Ovary (tissue), 9 donors: ENCODE data around the gene ARIH1. TPM values are rescaled to one million over a fixed set of nuclear protein-coding genes. Genes with fewer than 3 reads are reported as not detected.

Source experiments
- DNase-seq, 5 donors: peaks; one replicate each; pipeline ENCODE4 v3.0.0-alpha.2; 2019 to 2020
- H3K27ac ChIP-seq, 2 donors: fragments of 200-600 bp; one replicate each; pipeline versions ENCODE4 v1.5.1 to v1.8.0; 2019 to 2022
- H3K27me3 ChIP-seq: fragments of 200-600 bp; one replicate; pipeline ENCODE4 v1.8.0; 2022
- H3K36me3 ChIP-seq: fragments of 200-600 bp; sonication (generic); one replicate; pipeline ENCODE4 v1.5.1; 2019
- H3K4me1 ChIP-seq: one replicate; pipeline ENCODE4 v1.8.1; 2013; ENCODE audit warnings: mild to moderate bottlenecking, moderate library complexity; ENCODE audit not compliant: insufficient read depth
- H3K4me3 ChIP-seq: fragments of 200-600 bp; sonication (generic); one replicate; pipeline ENCODE4 v1.5.1; 2017
- H3K9me3 ChIP-seq, 2 donors: fragments of 200-600 bp in 1 of 2; sonication (generic) in 1 of 2; one replicate each; pipeline versions ENCODE4 v1.5.1 to v1.8.1; 2013 to 2019; ENCODE audit warnings: mild to moderate bottlenecking in 1 of 2, moderate library complexity in 1 of 2
- CTCF ChIP-seq, 3 donors: fragments of 450-650 bp in 2 of 3; fragments of 200-600 bp in 1 of 3; IDR thresholded peaks; one replicate each; pipeline versions ENCODE4 v1.5.1 to v1.8.0; 2016 to 2022; ENCODE audit warnings: antibody characterized with exemption in 3 of 3, mild to moderate bottlenecking in 1 of 3
- EP300 ChIP-seq: sonication (generic); formaldehyde crosslinking; IDR thresholded peaks from one replicate; pipeline ENCODE4 v1.6.1; 2017; ENCODE audit warnings: antibody characterized with exemption
- POLR2A ChIP-seq: fragments of 450-650 bp; IDR thresholded peaks from one replicate; pipeline ENCODE4 v1.6.1; 2017; ENCODE audit warnings: antibody characterized with exemption, mild to moderate bottlenecking, moderate library complexity
- WGBS, 3 donors: extraction: QIAGEN DNeasy Blood & Tissue Kit in 1 of 3; methylation state at CpG; one replicate each; pipeline versions ENCODE4 v1.1.5 to v1.1.7; 2013 to 2017; 5-methylcytosine and 5-hydroxymethylcytosine counted together
- intact Hi-C, 4 donors: fragments of 100-400 bp; cut with DNase I; formaldehyde crosslinking; loops; one replicate each; pipeline versions ENCODE4 v1.11.0 to v1.15.1; 2022 to 2023
- polyA plus RNA-seq, 2 donors: library from polyadenylated mRNA; stranded (reverse); fragments of 200-250 nt in 1 of 2; fragments of 350-450 nt in 1 of 2; fragmentation: Illumina TruSeq in 1 of 2; extraction: RNeasy Lipid Tissue Mini Kit (QIAGEN cat#74804) in 1 of 2; gene quantifications; one replicate each; pipeline ENCODE4 v1.2.3, GENCODE V29; 2013 to 2014
- total RNA-seq, 7 donors: library from RNA; depleted of rRNA in 2 of 7; stranded (reverse); fragments of >200 nt in 2 of 7; fragmentation: NEBNext Ultra II Directional in 3 of 7; extraction: Animal tissue kit (Norgen Biotek cat#: 25700) in 3 of 7; gene quantifications; one replicate each; pipeline versions ENCODE4 v1.1.0 to v1.2.4, GENCODE V29; 2016 to 2023
- donor health status: DM: no; HTN: no; CAD: no; lungs with moderate emphysema.
- donor health status: DM: no; HTN: no; CAD: no.
- donor health status: Bipolar disorder and iron deficiency.
- donor health status: DM: yes; HTN: yes; CAD: no.
- donor health status: DM: no; HTN: no; CAD: no.
- donor health status: DM: yes; HTN: yes; CAD: no.

ARIH1 gene
- total and polyA plus RNA-seq, 9 donors: 33.1 to 211 (median 150) TPM

GRCh38 chr15:72559781-72560180, 85.7 kb downstream of the ARIH1 start:
- Histone ChIP-seq H3K4me1 (no peaks in the 10 kb centered on the region), H3K36me3 (no peaks in the 10 kb centered on the region), H3K27ac (no peak overlapping the region), H3K4me3 (no peak overlapping the region), H3K9me3 (no peaks in the 10 kb centered on the region), H3K27me3 (no peaks in the 10 kb centered on the region)
- 90 to 94% (median 94%) methylated on average over 3 of the region's 3 CpGs for WGBS, 3 donors
- intact Hi-C loops: no loop called here
- DNase-seq: no peak
- TF ChIP-seq CTCF (IDR thresholded peaks at IDR 0.05) (no peak), EP300 (no peak), POLR2A (no peak)

DNA sequence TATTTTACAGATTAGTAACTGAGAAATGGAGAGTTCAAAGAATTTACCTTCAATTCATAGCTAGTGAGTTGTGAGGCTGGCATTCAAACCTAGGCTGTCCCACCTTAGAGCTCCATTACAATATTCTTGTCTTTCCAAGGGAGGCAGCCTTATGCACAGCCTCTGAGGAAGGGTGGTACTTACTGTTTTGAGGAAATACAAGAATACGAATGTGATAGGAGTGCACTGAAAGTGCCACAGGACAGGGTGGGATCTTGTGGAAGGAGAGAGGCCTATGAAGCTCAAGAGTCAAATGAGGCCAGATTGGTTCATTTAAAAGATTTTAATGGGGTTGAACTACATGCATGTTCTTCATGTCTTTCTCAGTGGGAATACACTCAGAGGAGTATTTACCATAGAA, 86.3 kb downstream of the ARIH1 start:
- Histone ChIP-seq H3K27me3 (no peaks in the 10 kb centered on the region), H3K27ac (no peak overlapping the region), H3K9me3 (no peaks in the 10 kb centered on the region), H3K4me1 (no peaks in the 10 kb centered on the region), H3K4me3 (no peak overlapping the region), H3K36me3 (no peaks in the 10 kb centered on the region)
- intact Hi-C loops: no loop called here
- TF ChIP-seq CTCF (IDR thresholded peaks at IDR 0.05) (no peak), EP300 (no peak)
- 96 to 100% (median 96%) methylated on average over 1 of the region's 1 CpG for WGBS, 3 donors
- DNase-seq: no peak

GRCh38 chr15:72562386-72562785, 88.3 kb downstream of the ARIH1 start:
- Histone ChIP-seq H3K36me3 (no peaks in the 10 kb centered on the region), H3K4me3 (no peak overlapping the region)
- intact Hi-C loops: no loop called here

DNA sequence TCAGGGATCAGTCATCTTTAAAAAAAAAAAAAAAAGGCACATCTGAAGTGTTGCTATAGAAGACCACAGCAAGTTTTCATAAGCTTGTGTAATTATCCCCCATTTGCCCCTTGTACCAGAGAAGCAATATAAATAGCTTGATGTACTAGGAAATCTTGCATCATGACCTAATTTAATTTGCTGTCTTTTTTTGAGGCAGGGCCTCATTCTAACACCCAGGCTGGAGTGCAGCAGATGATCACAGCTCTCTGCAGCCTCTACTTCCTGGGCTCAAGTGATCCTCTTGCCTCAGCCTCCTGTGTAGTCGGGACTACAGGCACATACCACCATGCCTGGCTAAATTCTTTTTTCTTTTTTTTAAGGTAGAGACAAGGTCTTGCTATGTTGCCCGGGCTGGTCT, 88.7 kb downstream of the ARIH1 start:
- TF ChIP-seq EP300 (no peak), POLR2A (no peak), CTCF (IDR thresholded peaks at IDR 0.05) (no peak)

More at GRCh38 chr15:72562386-72562785, 88.3 kb downstream of the ARIH1 start:
- Histone ChIP-seq H3K27me3 (no peaks in the 10 kb centered on the region), H3K4me1 (no peaks in the 10 kb centered on the region), H3K9me3 (no peaks in the 10 kb centered on the region), H3K27ac (no peak overlapping the region)
- TF ChIP-seq CTCF (IDR thresholded peaks at IDR 0.05): no peak
- no peak for DNase-seq

DNA sequence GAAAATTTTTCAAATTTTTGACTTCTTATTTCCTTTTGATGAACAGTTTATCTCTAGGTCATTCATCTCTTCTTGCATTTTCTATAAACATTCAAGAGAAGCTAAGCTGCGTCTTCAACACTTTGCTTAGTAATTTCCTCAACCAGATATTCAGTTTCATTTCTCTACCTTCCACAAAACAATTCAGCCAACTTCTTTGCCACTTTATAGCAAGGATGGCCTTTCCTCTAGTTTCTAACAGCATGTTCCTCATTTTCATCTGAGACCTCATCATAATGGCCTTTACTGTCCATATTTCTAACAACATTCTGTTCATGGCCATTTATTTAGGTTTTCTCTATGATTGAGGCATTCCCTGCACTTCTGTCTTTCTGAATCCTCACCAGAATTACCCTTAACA, 90.0 kb downstream of the ARIH1 start:
- no peak overlapping the region for H3K27ac ChIP-seq
- TF ChIP-seq POLR2A (no peak), CTCF (IDR thresholded peaks at IDR 0.05) (no peak), EP300 (no peak)
- H3K27me3 ChIP-seq: no peaks in the 10 kb centered on the region
- intact Hi-C loops: no loop called here
- H3K36me3 ChIP-seq: no peaks in the 10 kb centered on the region
- no peaks in the 10 kb centered on the region for H3K9me3 ChIP-seq
- no peak for DNase-seq
- 88 to 97% (median 90%) methylated on average over 1 of the region's 1 CpG for WGBS, 3 donors
- no peak overlapping the region for H3K4me3 ChIP-seq
- H3K4me1 ChIP-seq: no peaks in the 10 kb centered on the region

More for the DNA sequence above, 88.7 kb downstream of the ARIH1 start:
- no peak overlapping the region for H3K4me3 ChIP-seq
- 92 to 98% (median 95%) methylated on average over 2 of the region's 2 CpGs for WGBS, 3 donors
- intact Hi-C loops: no loop called here
- H3K27ac ChIP-seq: no peak overlapping the region
- no peaks in the 10 kb centered on the region for H3K27me3 ChIP-seq
- no peaks in the 10 kb centered on the region for H3K9me3 ChIP-seq
- no peaks in the 10 kb centered on the region for H3K36me3 ChIP-seq
- no peaks in the 10 kb centered on the region for H3K4me1 ChIP-seq
- DNase-seq: no peak
